HCT116 (cell line): ENCODE data around the gene CASP9. TPM values are rescaled to one million over a fixed set of nuclear protein-coding genes. Genes with fewer than 3 reads are reported as not detected.

Experiments used
- ATAC-seq: fragments of 200-7000 bp; cut with Tn5 transposase; 2 replicates; pipeline ENCODE4 v1.9.1; 2020; ENCODE audit warnings: mild to moderate bottlenecking, moderate library complexity
- BruUV-seq: library from RNA; stranded (reverse); fragments of 400-500 nt; replicated peaks from 2 replicates; lab custom pipeline; 2021; lab: Mats Ljungman, UMichigan
- CTCF ChIA-PET: fragments of 300-600 bp; sonication (Branson Sonifier 250); formaldehyde crosslinking; loops from one replicate; lab custom pipeline; 2021; ENCODE audit warnings: antibody characterized with exemption; lab: Charles Lee
- POLR2A ChIA-PET: fragments of 300-600, 350-600 bp; sonication (Branson Sonifier 250); formaldehyde crosslinking; loops from one replicate; lab custom pipeline; 2021; ENCODE audit warnings: antibody characterized with exemption; lab: Charles Lee
- RAD21 ChIA-PET, 2 experiments: fragments of 300-600 bp; sonication (Branson Sonifier 250); formaldehyde crosslinking; loops; one replicate each; lab custom pipeline; 2023; ENCODE audit warnings: low total read pairs in 2 of 2; ENCODE audit not compliant: uncharacterized antibody in 2 of 2, unreplicated experiment in 2 of 2, low non-redundant PET in 1 of 2; lab: Charles Lee
- DNase-seq: peaks from one replicate; pipeline ENCODE4 v3.0.0-alpha.2; 2010; ENCODE audit warnings: low read depth, low spot score
- H2AFZ ChIP-seq: fragments of 200-600 bp; shearing (Covaris generic), sonication (generic); 2 replicates; pipeline ENCODE4 v1.6.1; 2017; ENCODE audit warnings: low read depth, mixed run types, mixed read lengths, antibody characterized with exemption, low read length; ENCODE audit not compliant: poor library complexity, severe bottlenecking
- H3K27ac ChIP-seq: 2 replicates; pipeline ENCODE4 v1.5.1; 2012; ENCODE audit warnings: low read depth, low read length
- H3K27me3 ChIP-seq: fragments of 200-600 bp; sonication (generic); 2 replicates; pipeline ENCODE4 v1.6.1; 2016; ENCODE audit warnings: mixed run types, low read length, mixed read lengths; ENCODE audit not compliant: insufficient read depth
- H3K36me3 ChIP-seq, 2 experiments: fragments of 200-500 bp in 1 of 2; fragments of 200-600 bp in 1 of 2; sonication (Bioruptor generic) in 1 of 2; sonication (generic) in 1 of 2; 2 replicates each; pipeline versions ENCODE4 v1.5.1 to v1.6.1; 2014 to 2016; ENCODE audit warnings: low read length in 2 of 2, inconsistent platforms in 1 of 2, mixed read lengths in 1 of 2, mixed run types in 1 of 2; ENCODE audit not compliant: insufficient read depth in 2 of 2, control insufficient read depth in 1 of 2
- H3K4me1 ChIP-seq, 2 experiments: fragments of 200-600 bp in 1 of 2; sonication (generic) in 1 of 2; 2 replicates each; pipeline versions ENCODE4 v1.5.1 to v1.6.1; 2012 to 2017; ENCODE audit warnings: low read length in 2 of 2, inconsistent platforms in 1 of 2, mild to moderate bottlenecking in 1 of 2, mixed read lengths in 1 of 2, mixed run types in 1 of 2, moderate library complexity in 1 of 2; ENCODE audit not compliant: insufficient read depth in 2 of 2, control insufficient read depth in 1 of 2
- H3K4me2 ChIP-seq: fragments of 200-600 bp; sonication (generic); 2 replicates; pipeline ENCODE4 v1.6.1; 2017; ENCODE audit warnings: mixed run types, low read length, mixed read lengths
- H3K4me3 ChIP-seq, 2 experiments: fragments of 200-600 bp in 1 of 2; sonication (generic) in 1 of 2; replicated peaks in 1 of 2; 2 replicates each; pipeline ENCODE4 v1.5.1; 2011 to 2016; ENCODE audit warnings: low read length in 2 of 2, control low read depth in 1 of 2, low read depth in 1 of 2, mild to moderate bottlenecking in 1 of 2, mixed read lengths in 1 of 2, mixed run types in 1 of 2
- H3K79me2 ChIP-seq: fragments of 200-600 bp; sonication (generic); 2 replicates; pipeline ENCODE4 v1.6.1; 2017; ENCODE audit warnings: mild to moderate bottlenecking, mixed run types, low read length, moderate library complexity, mixed read lengths; ENCODE audit not compliant: insufficient read depth
- H3K9ac ChIP-seq: fragments of 200-600 bp; sonication (generic); 2 replicates; pipeline ENCODE4 v1.6.1; 2016; ENCODE audit warnings: low read length, mixed read lengths
- H3K9me2 ChIP-seq: fragments of 200-600 bp; sonication (generic), shearing (Covaris generic); 2 replicates; pipeline ENCODE4 v1.6.1; 2017; ENCODE audit warnings: mixed run types, mild to moderate bottlenecking, moderate library complexity; ENCODE audit not compliant: insufficient read depth
- H3K9me3 ChIP-seq, 2 experiments: fragments of 200-500 bp in 1 of 2; fragments of 200-600 bp in 1 of 2; sonication (Bioruptor generic) in 1 of 2; sonication (generic) in 1 of 2; 2 replicates each; pipeline ENCODE4 v1.6.1; 2014 to 2017; ENCODE audit warnings: low read length in 2 of 2, mixed read lengths in 2 of 2, inconsistent platforms in 1 of 2, low read depth in 1 of 2, mild to moderate bottlenecking in 1 of 2, mixed run types in 1 of 2, moderate library complexity in 1 of 2; ENCODE audit not compliant: control insufficient read depth in 1 of 2, insufficient read depth in 1 of 2
- H4K20me1 ChIP-seq: fragments of 200-600 bp; sonication (generic), shearing (Covaris generic); 2 replicates; pipeline ENCODE4 v1.6.1; 2017; ENCODE audit warnings: mixed run types, mild to moderate bottlenecking, moderate library complexity; ENCODE audit not compliant: insufficient read depth
- CBX3 ChIP-seq: IDR thresholded peaks from 2 replicates; pipeline ENCODE4 v1.6.1; 2012; ENCODE audit warnings: low read depth
- EGR1 ChIP-seq: IDR thresholded peaks from 2 replicates; pipeline ENCODE4 v1.6.1; 2012; ENCODE audit warnings: low read depth
- ELF1 ChIP-seq: IDR thresholded peaks from 2 replicates; pipeline ENCODE4 v1.6.1; 2012; ENCODE audit warnings: low read depth, borderline replicate concordance
- EZH2 ChIP-seq: fragments of 200-600 bp; sonication (generic); IDR thresholded peaks from 2 replicates; pipeline ENCODE4 v1.6.1; 2017; ENCODE audit warnings: antibody characterized with exemption, mixed run types
- EZH2phosphoT487 ChIP-seq: fragments of 200-600 bp; IDR thresholded peaks from 2 replicates; pipeline ENCODE4 v1.6.1; 2018; ENCODE audit warnings: antibody characterized with exemption, borderline replicate concordance
- JUND ChIP-seq: IDR thresholded peaks from 2 replicates; pipeline ENCODE4 v1.6.1; 2012
- POLR2A ChIP-seq: IDR thresholded peaks from 2 replicates; pipeline ENCODE4 v1.7.0; 2011; ENCODE audit warnings: borderline replicate concordance; ENCODE audit not compliant: insufficient read depth, insufficient read length; ENCODE audit errors: extremely low read depth
- POLR2AphosphoS5 ChIP-seq: IDR thresholded peaks from 2 replicates; pipeline ENCODE4 v1.6.1; 2011; ENCODE audit warnings: mild to moderate bottlenecking, low read depth, low read length, moderate library complexity
- SP1 ChIP-seq: IDR thresholded peaks from 2 replicates; pipeline ENCODE4 v1.6.1; 2012; ENCODE audit warnings: low read depth
- SRF ChIP-seq: IDR thresholded peaks from 2 replicates; pipeline ENCODE4 v1.6.1; 2012; ENCODE audit warnings: low read depth
- TCF7L2 ChIP-seq: IDR thresholded peaks from 2 replicates; pipeline ENCODE4 v1.7.0; 2011; ENCODE audit warnings: borderline replicate concordance, inconsistent platforms; ENCODE audit not compliant: insufficient read depth, insufficient read length; ENCODE audit errors: extremely low read depth
- YY1 ChIP-seq: IDR thresholded peaks from 2 replicates; pipeline ENCODE4 v1.6.1; 2011; ENCODE audit warnings: low read length, low read depth, moderate library complexity, mild to moderate bottlenecking; ENCODE audit not compliant: insufficient replicate concordance; ENCODE audit errors: extremely low read depth
- ZFX ChIP-seq: fragments of 450-650 bp; IDR thresholded peaks from 2 replicates; pipeline ENCODE4 v1.6.1; 2017
- intact Hi-C: fragments of 100-400 bp; cut with micrococcal nuclease; formaldehyde crosslinking; loops from 2 replicates; pipeline ENCODE4 v1.10.0; 2022
- total RNA-seq: library from RNA; stranded (reverse); gene quantifications from one replicate; pipeline ENCODE4 v1.2.1, GENCODE V29; 2021; ENCODE audit not compliant: unreplicated experiment
- TF ChIP-seq, protein P1 (sequence below), 3 experiments: fragments of 200-600 bp in 1 of 3; sonication (generic) in 1 of 3; IDR thresholded peaks in 2 of 3; conservative IDR thresholded peaks in 1 of 3; 2 replicates each; pipeline ENCODE4 v1.5.1; 2012 to 2017; ENCODE audit warnings: low read depth in 2 of 3, low read length in 2 of 3, antibody characterized with exemption in 1 of 3, borderline replicate concordance in 1 of 3, control low read depth in 1 of 3, mild to moderate bottlenecking in 1 of 3, mixed read lengths in 1 of 3, mixed run types in 1 of 3, moderate library complexity in 1 of 3; ENCODE audit not compliant: insufficient read depth in 1 of 3
- TF ChIP-seq, protein P2 (sequence below): IDR thresholded peaks from 2 replicates; pipeline ENCODE4 v1.6.1; 2012
- TF ChIP-seq, protein P3 (sequence below): IDR thresholded peaks from 2 replicates; pipeline ENCODE4 v1.6.1; 2011; ENCODE audit warnings: mild to moderate bottlenecking, low read length, moderate library complexity; ENCODE audit not compliant: insufficient replicate concordance; ENCODE audit errors: extremely low read depth
- TF ChIP-seq, protein P4 (sequence below): IDR thresholded peaks from 2 replicates; pipeline ENCODE4 v1.6.1; 2012
- TF ChIP-seq, protein P5 (sequence below): IDR thresholded peaks from 2 replicates; pipeline ENCODE4 v1.6.1; 2012; ENCODE audit warnings: low read depth

CASP9 gene
- total RNA-seq, 1 experiment from 2014 or later, result 10.6 TPM

DNA sequence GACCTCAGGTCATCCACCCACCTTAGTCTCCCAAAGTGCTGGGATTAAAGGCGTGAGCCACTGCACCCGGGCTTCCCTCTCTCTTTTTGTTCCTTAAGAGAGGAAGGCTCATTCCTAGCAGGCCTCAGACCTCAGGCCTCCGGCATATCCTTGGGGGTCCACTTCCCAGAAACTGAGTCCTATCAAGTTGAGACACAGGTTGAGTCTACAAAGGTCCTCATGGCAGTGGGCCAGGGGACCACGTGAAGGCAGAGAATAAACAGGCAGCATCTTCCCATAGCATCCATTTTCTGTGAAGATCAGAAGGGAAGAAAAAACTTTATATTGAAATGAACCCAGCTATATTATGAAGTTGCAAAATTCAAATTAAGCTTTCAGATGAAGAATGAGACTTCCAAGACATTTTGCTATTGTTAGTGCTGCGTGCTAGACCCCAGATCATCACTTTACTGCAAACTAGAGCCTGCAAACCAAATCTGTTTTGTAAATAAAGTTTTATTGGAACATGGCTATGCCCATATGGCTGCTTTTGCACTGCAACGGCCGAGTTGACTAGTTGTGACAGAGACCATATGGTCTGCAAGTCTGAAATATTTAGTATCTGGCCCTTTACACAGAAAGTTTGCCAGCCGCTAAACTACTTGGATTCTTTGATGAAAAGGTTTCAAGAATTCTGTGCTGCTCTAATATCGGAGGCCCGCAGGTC, 71.0 kb downstream of the CASP9 start:
- no peaks in the 10 kb centered on the region for H3K27me3 ChIP-seq
- intact Hi-C loops, result no loop called here
- peaks cover 0 to 3% of the 10 kb centered on the region in 2 experiments; a peak in 1 of 4 replicates for H3K9me3 ChIP-seq
- CTCF ChIA-PET, result no interaction called here
- H3K9me2 ChIP-seq, result no peaks in the 10 kb centered on the region
- no peaks in the 10 kb centered on the region for H3K36me3 ChIP-seq
- RAD21 ChIA-PET, result no interaction called here
- H3K79me2 ChIP-seq, result no peaks in the 10 kb centered on the region
- H3K4me3 ChIP-seq, result no peak overlapping the region
- ATAC-seq, result no peak
- no peak overlapping the region for H2AFZ ChIP-seq
- no peak overlapping the region for H3K4me2 ChIP-seq
- H3K4me1 ChIP-seq, result no peaks in the 10 kb centered on the region
- no peak overlapping the region for H3K27ac ChIP-seq
- H3K9ac ChIP-seq, result no peak overlapping the region
- DNase-seq, result no peak
- no peak for TF ChIP-seq JUND
- TF ChIP-seq, protein P1, sequence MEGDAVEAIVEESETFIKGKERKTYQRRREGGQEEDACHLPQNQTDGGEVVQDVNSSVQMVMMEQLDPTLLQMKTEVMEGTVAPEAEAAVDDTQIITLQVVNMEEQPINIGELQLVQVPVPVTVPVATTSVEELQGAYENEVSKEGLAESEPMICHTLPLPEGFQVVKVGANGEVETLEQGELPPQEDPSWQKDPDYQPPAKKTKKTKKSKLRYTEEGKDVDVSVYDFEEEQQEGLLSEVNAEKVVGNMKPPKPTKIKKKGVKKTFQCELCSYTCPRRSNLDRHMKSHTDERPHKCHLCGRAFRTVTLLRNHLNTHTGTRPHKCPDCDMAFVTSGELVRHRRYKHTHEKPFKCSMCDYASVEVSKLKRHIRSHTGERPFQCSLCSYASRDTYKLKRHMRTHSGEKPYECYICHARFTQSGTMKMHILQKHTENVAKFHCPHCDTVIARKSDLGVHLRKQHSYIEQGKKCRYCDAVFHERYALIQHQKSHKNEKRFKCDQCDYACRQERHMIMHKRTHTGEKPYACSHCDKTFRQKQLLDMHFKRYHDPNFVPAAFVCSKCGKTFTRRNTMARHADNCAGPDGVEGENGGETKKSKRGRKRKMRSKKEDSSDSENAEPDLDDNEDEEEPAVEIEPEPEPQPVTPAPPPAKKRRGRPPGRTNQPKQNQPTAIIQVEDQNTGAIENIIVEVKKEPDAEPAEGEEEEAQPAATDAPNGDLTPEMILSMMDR (IDR thresholded peaks at IDR 0.05 in 2 of 3, conservative IDR thresholded peaks at IDR 0.05 in 1 of 3; ENCODE audit: borderline replicate concordance in 1 of 3, insufficient read depth in 1 of 3, low read depth in 2 of 3, low read length in 2 of 3), result no peak
- no peak for TF ChIP-seq ELF1
- TF ChIP-seq POLR2AphosphoS5, result no peak
- TF ChIP-seq, protein P2, sequence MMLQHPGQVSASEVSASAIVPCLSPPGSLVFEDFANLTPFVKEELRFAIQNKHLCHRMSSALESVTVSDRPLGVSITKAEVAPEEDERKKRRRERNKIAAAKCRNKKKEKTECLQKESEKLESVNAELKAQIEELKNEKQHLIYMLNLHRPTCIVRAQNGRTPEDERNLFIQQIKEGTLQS, result no peak
- no peak for TF ChIP-seq POLR2A
- no peak for TF ChIP-seq YY1
- no peak for TF ChIP-seq EZH2
- no peak for TF ChIP-seq SRF
- TF ChIP-seq SP1, result no peak
- TF ChIP-seq, protein P3, sequence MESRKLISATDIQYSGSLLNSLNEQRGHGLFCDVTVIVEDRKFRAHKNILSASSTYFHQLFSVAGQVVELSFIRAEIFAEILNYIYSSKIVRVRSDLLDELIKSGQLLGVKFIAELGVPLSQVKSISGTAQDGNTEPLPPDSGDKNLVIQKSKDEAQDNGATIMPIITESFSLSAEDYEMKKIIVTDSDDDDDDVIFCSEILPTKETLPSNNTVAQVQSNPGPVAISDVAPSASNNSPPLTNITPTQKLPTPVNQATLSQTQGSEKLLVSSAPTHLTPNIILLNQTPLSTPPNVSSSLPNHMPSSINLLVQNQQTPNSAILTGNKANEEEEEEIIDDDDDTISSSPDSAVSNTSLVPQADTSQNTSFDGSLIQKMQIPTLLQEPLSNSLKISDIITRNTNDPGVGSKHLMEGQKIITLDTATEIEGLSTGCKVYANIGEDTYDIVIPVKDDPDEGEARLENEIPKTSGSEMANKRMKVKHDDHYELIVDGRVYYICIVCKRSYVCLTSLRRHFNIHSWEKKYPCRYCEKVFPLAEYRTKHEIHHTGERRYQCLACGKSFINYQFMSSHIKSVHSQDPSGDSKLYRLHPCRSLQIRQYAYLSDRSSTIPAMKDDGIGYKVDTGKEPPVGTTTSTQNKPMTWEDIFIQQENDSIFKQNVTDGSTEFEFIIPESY, result no peak
- TF ChIP-seq, protein P4, sequence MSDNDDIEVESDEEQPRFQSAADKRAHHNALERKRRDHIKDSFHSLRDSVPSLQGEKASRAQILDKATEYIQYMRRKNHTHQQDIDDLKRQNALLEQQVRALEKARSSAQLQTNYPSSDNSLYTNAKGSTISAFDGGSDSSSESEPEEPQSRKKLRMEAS, result no peak
- TF ChIP-seq ZFX, result no peak
- TF ChIP-seq TCF7L2, result no peak
- no peak for TF ChIP-seq CBX3
- TF ChIP-seq, protein P5, sequence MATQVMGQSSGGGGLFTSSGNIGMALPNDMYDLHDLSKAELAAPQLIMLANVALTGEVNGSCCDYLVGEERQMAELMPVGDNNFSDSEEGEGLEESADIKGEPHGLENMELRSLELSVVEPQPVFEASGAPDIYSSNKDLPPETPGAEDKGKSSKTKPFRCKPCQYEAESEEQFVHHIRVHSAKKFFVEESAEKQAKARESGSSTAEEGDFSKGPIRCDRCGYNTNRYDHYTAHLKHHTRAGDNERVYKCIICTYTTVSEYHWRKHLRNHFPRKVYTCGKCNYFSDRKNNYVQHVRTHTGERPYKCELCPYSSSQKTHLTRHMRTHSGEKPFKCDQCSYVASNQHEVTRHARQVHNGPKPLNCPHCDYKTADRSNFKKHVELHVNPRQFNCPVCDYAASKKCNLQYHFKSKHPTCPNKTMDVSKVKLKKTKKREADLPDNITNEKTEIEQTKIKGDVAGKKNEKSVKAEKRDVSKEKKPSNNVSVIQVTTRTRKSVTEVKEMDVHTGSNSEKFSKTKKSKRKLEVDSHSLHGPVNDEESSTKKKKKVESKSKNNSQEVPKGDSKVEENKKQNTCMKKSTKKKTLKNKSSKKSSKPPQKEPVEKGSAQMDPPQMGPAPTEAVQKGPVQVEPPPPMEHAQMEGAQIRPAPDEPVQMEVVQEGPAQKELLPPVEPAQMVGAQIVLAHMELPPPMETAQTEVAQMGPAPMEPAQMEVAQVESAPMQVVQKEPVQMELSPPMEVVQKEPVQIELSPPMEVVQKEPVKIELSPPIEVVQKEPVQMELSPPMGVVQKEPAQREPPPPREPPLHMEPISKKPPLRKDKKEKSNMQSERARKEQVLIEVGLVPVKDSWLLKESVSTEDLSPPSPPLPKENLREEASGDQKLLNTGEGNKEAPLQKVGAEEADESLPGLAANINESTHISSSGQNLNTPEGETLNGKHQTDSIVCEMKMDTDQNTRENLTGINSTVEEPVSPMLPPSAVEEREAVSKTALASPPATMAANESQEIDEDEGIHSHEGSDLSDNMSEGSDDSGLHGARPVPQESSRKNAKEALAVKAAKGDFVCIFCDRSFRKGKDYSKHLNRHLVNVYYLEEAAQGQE, result no peak
- TF ChIP-seq EGR1, result no peak
- TF ChIP-seq EZH2phosphoT487, result no peak
- TF ChIP-seq, all 23 proteins: peak for 0
- no peaks in the 10 kb centered on the region for H4K20me1 ChIP-seq
- no TSS peak for BruUV-seq
- POLR2A ChIA-PET, result no interaction called here
